Gastrocnemius medialis (tissue), 4 donors: ENCODE results near the gene GRIK2. TPM values are rescaled to one million over a fixed set of nuclear protein-coding genes. Genes with fewer than 3 reads are reported as not detected.

Experiments used
- ATAC-seq, 2 donors: fragments of 150-250 bp; one replicate each; pipeline ENCODE4 v1.9.1; 2016
- DNase-seq, 2 donors: peaks; one replicate each; pipeline ENCODE4 v3.0.0-alpha.2; 2019
- H3K27ac ChIP-seq, 4 donors: fragments of 200-600 bp; sonication (generic); 1 replicate in 1 of 4; 2 replicates in 3 of 4; pipeline ENCODE4 v1.5.1; 2016 to 2018; ENCODE audit warnings: mild to moderate bottlenecking in 2 of 4, moderate library complexity in 1 of 4
- H3K27me3 ChIP-seq, 3 donors: fragments of 200-600 bp; sonication (generic) in 2 of 3; 1 replicate in 1 of 3; 2 replicates in 2 of 3; pipeline versions ENCODE4 v1.5.1 to v1.6.0; 2016 to 2019; ENCODE audit warnings: mild to moderate bottlenecking in 1 of 3, moderate library complexity in 1 of 3
- H3K36me3 ChIP-seq, 2 donors: fragments of 200-600 bp; sonication (generic) in 1 of 2; one replicate each; pipeline ENCODE4 v1.5.1; 2017 to 2018
- H3K4me1 ChIP-seq, 2 donors: fragments of 200-600 bp; sonication (generic) in 1 of 2; one replicate each; pipeline ENCODE4 v1.5.1; 2016 to 2017; ENCODE audit warnings: mild to moderate bottlenecking in 2 of 2
- H3K4me3 ChIP-seq, 4 donors: fragments of 200-600 bp; sonication (generic) in 3 of 4; 1 replicate in 1 of 4; 2 replicates in 3 of 4; pipeline ENCODE4 v1.5.1; 2016 to 2019; ENCODE audit warnings: mild to moderate bottlenecking in 2 of 4
- H3K9me3 ChIP-seq, 3 donors: fragments of 200-600 bp; sonication (generic) in 2 of 3; 1 replicate in 1 of 3; 2 replicates in 2 of 3; pipeline ENCODE4 v1.5.1; 2016 to 2019
- CTCF ChIP-seq, 5 experiments: fragments of 450-650 bp in 3 of 5; fragments of 200-600 bp in 2 of 5; sonication (generic) in 2 of 5; IDR thresholded peaks in 4 of 5; conservative IDR thresholded peaks in 1 of 5; 1 replicate in 4 of 5; 2 replicates in 1 of 5; pipeline ENCODE4 v1.5.1; 2016 to 2019; ENCODE audit warnings: antibody characterized with exemption in 5 of 5, mild to moderate bottlenecking in 3 of 5, moderate library complexity in 3 of 5
- POLR2A ChIP-seq, 2 donors: fragments of 450-650 bp; IDR thresholded peaks; one replicate each; pipeline ENCODE4 v1.6.1; 2017; ENCODE audit warnings: antibody characterized with exemption in 2 of 2, mild to moderate bottlenecking in 2 of 2, moderate library complexity in 2 of 2
- in situ Hi-C, 4 donors: fragments of 200-750 bp; cut with MboI; loops; one replicate each; pipeline versions ENCODE4 v1.15.0 to v1.8.0; 2017; ENCODE audit warnings: low sequenced_read_pairs in 4 of 4
- intact Hi-C: fragments of 100-400 bp; cut with DNase I; formaldehyde crosslinking; loops from one replicate; pipeline ENCODE4 v1.15.1; 2023; ENCODE audit warnings: low total_unique reads
- total RNA-seq, 4 donors: library from RNA; depleted of rRNA; stranded (reverse); fragments of >200 nt; gene quantifications; one replicate each; pipeline versions ENCODE4 v1.1.0 to v1.2.3, GENCODE V29; 2016

The GRIK2 gene
- total RNA-seq, 4 donors from 2014 or later, result 0.39 to 5.1 (median 0.79) TPM

- TF ChIP-seq CTCF (IDR thresholded peaks at IDR 0.05 in 4 of 5, conservative IDR thresholded peaks at IDR 0.05 in 1 of 5) (no peak), POLR2A (IDR thresholded peaks at IDR 0.05) (no peak)
- Histone ChIP-seq H3K4me3 (no peak overlapping the region), H3K27ac (no peak overlapping the region), H3K9me3 (no peaks in the 10 kb centered on the region), H3K4me1 (no peaks in the 10 kb centered on the region), H3K27me3 (no peaks in the 10 kb centered on the region), H3K36me3 (no peaks in the 10 kb centered on the region)
- ATAC-seq (no peak), DNase-seq (no peak)
- intact Hi-C loops (no loop called here), in situ Hi-C loops (no loop called here)
These were observed 64.8 kb downstream of the GRIK2 start for GRCh38 chr6:101458336-101458735.

- Histone ChIP-seq H3K27me3 (no peaks in the 10 kb centered on the region), H3K9me3 (no peaks in the 10 kb centered on the region), H3K27ac (no peak overlapping the region), H3K4me1 (no peaks in the 10 kb centered on the region), H3K4me3 (no peak overlapping the region), H3K36me3 (no peaks in the 10 kb centered on the region)
- intact Hi-C loops (no loop called here), in situ Hi-C loops (no loop called here)
- TF ChIP-seq POLR2A (IDR thresholded peaks at IDR 0.05) (no peak), CTCF (IDR thresholded peaks at IDR 0.05 in 4 of 5, conservative IDR thresholded peaks at IDR 0.05 in 1 of 5) (no peak)
- no peak for ATAC-seq
- DNase-seq, result no peak
These were observed 65.3 kb downstream of the GRIK2 start for GRCh38 chr6:101458826-101459225.

- in situ Hi-C loops (no loop called here), intact Hi-C loops (no loop called here)
- Histone ChIP-seq H3K4me3 (no peak overlapping the region), H3K9me3 (no peaks in the 10 kb centered on the region), H3K27ac (no peak overlapping the region), H3K36me3 (no peaks in the 10 kb centered on the region), H3K4me1 (no peaks in the 10 kb centered on the region), H3K27me3 (no peaks in the 10 kb centered on the region)
- TF ChIP-seq CTCF (IDR thresholded peaks at IDR 0.05 in 4 of 5, conservative IDR thresholded peaks at IDR 0.05 in 1 of 5) (no peak), POLR2A (IDR thresholded peaks at IDR 0.05) (no peak)
- DNase-seq, result no peak
- ATAC-seq, result no peak
These were observed 69.1 kb downstream of the GRIK2 start for GRCh38 chr6:101462576-101462975.

- TF ChIP-seq CTCF (IDR thresholded peaks at IDR 0.05 in 4 of 5, conservative IDR thresholded peaks at IDR 0.05 in 1 of 5) (no peak), POLR2A (IDR thresholded peaks at IDR 0.05) (no peak)
- DNase-seq (no peak), ATAC-seq (no peak)
- in situ Hi-C loops, result no loop called here
- H3K4me1 ChIP-seq, result no peaks in the 10 kb centered on the region
- H3K36me3 ChIP-seq, result no peaks in the 10 kb centered on the region
- H3K9me3 ChIP-seq, result no peaks in the 10 kb centered on the region
- no peak overlapping the region for H3K27ac ChIP-seq
- H3K27me3 ChIP-seq, result no peaks in the 10 kb centered on the region
- intact Hi-C loops, result no loop called here
- H3K4me3 ChIP-seq, result no peak overlapping the region
These were observed 72.4 kb downstream of the GRIK2 start for GRCh38 chr6:101465863-101466262.

GRCh38 chr6:101477436-101477835 is 83.9 kb downstream of the GRIK2 start:
- Histone ChIP-seq H3K27me3 (no peaks in the 10 kb centered on the region), H3K4me1 (no peaks in the 10 kb centered on the region), H3K27ac (no peak overlapping the region), H3K9me3 (no peaks in the 10 kb centered on the region), H3K36me3 (no peaks in the 10 kb centered on the region), H3K4me3 (no peak overlapping the region)
- ATAC-seq, result no peak
- intact Hi-C loops, result no loop called here
- TF ChIP-seq POLR2A (IDR thresholded peaks at IDR 0.05) (no peak), CTCF (IDR thresholded peaks at IDR 0.05 in 4 of 5, conservative IDR thresholded peaks at IDR 0.05 in 1 of 5) (no peak)
- in situ Hi-C loops, result no loop called here
- no peak for DNase-seq
